Right atrium auricular region (tissue), 2 donors: Measurements from ENCODE around the gene IL21R. TPM values are rescaled to one million over a fixed set of nuclear protein-coding genes. Genes with fewer than 3 reads are reported as not detected.
A peak's percentile ranks its signal among the peaks of the same experiment; 100 is the strongest.

Experiments used
- DNase-seq: peaks from one replicate; pipeline ENCODE4 v3.0.0-alpha.2; 2019; ENCODE audit warnings: low spot score
- H3K27ac ChIP-seq, 2 donors: fragments of 200-600 bp; sonication (generic); 1 replicate in 1 of 2; 2 replicates in 1 of 2; pipeline ENCODE4 v1.5.1; 2016 to 2019
- H3K27me3 ChIP-seq, 2 donors: fragments of 200-600 bp; sonication (generic); one replicate each; pipeline versions ENCODE4 v1.5.1 to v1.6.0; 2017 to 2019
- H3K36me3 ChIP-seq: fragments of 200-600 bp; sonication (generic); one replicate; pipeline ENCODE4 v1.5.1; 2016
- H3K4me1 ChIP-seq, 2 donors: fragments of 200-600 bp; sonication (generic); one replicate each; pipeline versions ENCODE4 v1.5.1 to v1.6.0; 2017 to 2019
- H3K4me3 ChIP-seq, 2 donors: fragments of 200-600 bp; sonication (generic); 1 replicate in 1 of 2; 2 replicates in 1 of 2; pipeline ENCODE4 v1.5.1; 2017 to 2019; ENCODE audit warnings: mild to moderate bottlenecking in 1 of 2, moderate library complexity in 1 of 2
- H3K9me3 ChIP-seq, 2 donors: fragments of 200-600 bp; sonication (generic); one replicate each; pipeline ENCODE4 v1.5.1; 2019
- total RNA-seq, 2 donors: library from RNA; depleted of rRNA; stranded (reverse); fragments of >200 nt; gene quantifications; one replicate each; pipeline ENCODE4 v1.1.0, GENCODE V29; 2016
- TF ChIP-seq, protein P1 (sequence below), 2 donors: fragments of 200-600 bp; sonication (generic); IDR thresholded peaks; one replicate each; pipeline ENCODE4 v1.5.1; 2019; ENCODE audit warnings: antibody characterized with exemption in 2 of 2

The IL21R gene
- total RNA-seq, 2 donors from 2014 or later: 0.07 to 1.3 TPM

DNA sequence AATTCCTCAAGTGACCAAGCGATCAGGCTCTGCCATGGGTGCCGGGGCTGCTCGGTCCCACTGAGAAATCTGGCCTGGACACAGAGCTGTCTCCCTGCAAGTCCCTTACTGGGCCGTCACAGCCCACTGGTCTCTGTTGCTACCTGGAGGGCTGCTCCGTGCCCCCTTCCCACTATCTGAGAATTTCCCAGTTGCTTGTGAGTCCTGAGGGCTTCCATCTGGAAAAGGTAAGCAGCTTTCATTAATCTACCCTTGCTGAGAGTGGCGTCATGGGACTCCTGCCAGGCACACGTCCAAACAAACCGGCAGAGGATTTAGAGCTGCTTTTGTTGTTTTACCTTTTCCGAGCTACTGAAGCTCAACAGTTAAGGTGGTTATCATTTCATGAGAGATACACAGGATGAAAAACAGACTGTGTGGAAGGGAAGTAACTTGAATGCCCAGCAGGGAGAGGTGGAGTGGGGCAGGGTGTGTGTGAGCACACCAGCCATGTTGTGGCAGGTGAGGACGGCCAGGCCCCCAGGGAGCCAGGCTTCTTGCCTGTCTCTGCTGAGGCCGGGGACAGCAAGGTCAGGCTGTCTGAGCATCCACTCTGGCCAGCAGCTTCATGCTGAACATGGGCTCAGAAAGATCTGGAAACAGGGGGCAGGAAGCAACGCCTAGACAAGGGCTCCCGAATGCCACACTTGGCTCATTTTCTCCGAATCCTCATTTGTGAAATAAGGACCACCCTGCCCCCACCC lies 97.1 kb downstream of the IL21R start:
- no peak for DNase-seq
- H3K27me3 ChIP-seq: no peaks in the 10 kb centered on the region
- peak overlapping the region; percentile 25 to 68 for H3K27ac ChIP-seq
- peaks cover 100% of the 10 kb centered on the region for H3K36me3 ChIP-seq
- TF ChIP-seq, protein P1, sequence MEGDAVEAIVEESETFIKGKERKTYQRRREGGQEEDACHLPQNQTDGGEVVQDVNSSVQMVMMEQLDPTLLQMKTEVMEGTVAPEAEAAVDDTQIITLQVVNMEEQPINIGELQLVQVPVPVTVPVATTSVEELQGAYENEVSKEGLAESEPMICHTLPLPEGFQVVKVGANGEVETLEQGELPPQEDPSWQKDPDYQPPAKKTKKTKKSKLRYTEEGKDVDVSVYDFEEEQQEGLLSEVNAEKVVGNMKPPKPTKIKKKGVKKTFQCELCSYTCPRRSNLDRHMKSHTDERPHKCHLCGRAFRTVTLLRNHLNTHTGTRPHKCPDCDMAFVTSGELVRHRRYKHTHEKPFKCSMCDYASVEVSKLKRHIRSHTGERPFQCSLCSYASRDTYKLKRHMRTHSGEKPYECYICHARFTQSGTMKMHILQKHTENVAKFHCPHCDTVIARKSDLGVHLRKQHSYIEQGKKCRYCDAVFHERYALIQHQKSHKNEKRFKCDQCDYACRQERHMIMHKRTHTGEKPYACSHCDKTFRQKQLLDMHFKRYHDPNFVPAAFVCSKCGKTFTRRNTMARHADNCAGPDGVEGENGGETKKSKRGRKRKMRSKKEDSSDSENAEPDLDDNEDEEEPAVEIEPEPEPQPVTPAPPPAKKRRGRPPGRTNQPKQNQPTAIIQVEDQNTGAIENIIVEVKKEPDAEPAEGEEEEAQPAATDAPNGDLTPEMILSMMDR (IDR thresholded peaks at IDR 0.05): no peak
- H3K4me3 ChIP-seq: no peak overlapping the region
- peaks cover 0 to 2% of the 10 kb centered on the region in 2 donors for H3K4me1 ChIP-seq
- H3K9me3 ChIP-seq: no peaks in the 10 kb centered on the region

DNA sequence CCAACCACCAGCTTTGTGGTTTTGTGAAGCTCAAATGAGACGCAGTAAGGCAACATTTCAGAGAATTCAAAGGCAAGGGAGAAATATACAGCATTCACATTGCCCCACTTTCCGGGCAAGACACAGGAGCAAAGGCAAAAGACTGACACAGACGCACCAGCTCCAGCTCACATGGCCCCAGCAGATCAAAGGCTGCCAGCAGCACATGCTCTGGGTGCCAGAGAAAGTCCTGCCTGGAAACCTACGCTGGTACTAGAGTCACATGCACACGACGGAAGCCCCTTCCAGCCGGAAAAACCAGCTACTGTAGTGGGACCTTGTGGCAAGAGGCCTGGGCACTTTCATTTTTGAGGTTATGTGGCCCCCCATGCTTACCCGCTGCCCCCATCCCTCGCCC lies 97.7 kb downstream of the IL21R start:
- no peaks in the 10 kb centered on the region for H3K27me3 ChIP-seq
- DNase-seq: no peak
- H3K4me1 ChIP-seq: peaks cover 0 to 2% of the 10 kb centered on the region in 2 donors
- H3K9me3 ChIP-seq: no peaks in the 10 kb centered on the region
- H3K36me3 ChIP-seq: peaks cover 100% of the 10 kb centered on the region
- TF ChIP-seq, protein P1 (IDR thresholded peaks at IDR 0.05): no peak
- H3K27ac ChIP-seq: peak overlapping the region; percentile 25 to 68
- H3K4me3 ChIP-seq: no peak overlapping the region

DNA sequence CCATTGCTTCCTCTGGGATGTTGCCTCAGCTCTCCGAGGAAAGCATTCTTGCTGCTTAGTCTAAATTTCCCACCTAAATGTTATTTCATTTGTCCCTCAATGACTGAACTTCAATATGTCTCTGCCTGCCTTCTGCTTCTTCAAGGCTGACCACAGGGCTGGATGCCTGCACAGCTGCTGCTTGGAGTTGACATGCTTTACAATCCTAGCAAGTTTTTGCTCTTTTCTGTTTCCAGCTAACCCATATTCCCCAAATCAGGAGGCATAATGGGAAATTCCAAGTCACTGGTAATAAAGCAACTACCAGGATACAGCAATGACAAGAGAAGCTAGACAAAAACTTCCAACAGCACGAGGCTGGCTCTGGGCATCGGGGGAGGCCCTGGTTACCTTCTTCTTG lies 98.8 kb downstream of the IL21R start:
- peaks cover 100% of the 10 kb centered on the region for H3K36me3 ChIP-seq
- no peaks in the 10 kb centered on the region for H3K27me3 ChIP-seq
- no peak overlapping the region for H3K4me3 ChIP-seq
- no peaks in the 10 kb centered on the region for H3K9me3 ChIP-seq
- TF ChIP-seq, protein P1 (IDR thresholded peaks at IDR 0.05): no peak
- no peak overlapping the region for H3K27ac ChIP-seq
- H3K4me1 ChIP-seq: peaks cover 0 to 3% of the 10 kb centered on the region in 2 donors
- DNase-seq: no peak

Other genes starting within 250 kb of the IL21R start
- gene KDM8, start 198.6 kb upstream of the IL21R start, total RNA-seq: 1 to 10 TPM; 2.9 to 3.8 TPM
- 10 to 100 TPM; 24.0 to 35.8 TPM for gene NSMCE1, start 133.4 kb upstream of the IL21R start, total RNA-seq
- gene IL4R, start 88.2 kb upstream of the IL21R start, total RNA-seq: 10 to 100 TPM; 11.9 to 35.5 TPM
- gene GTF3C1, start 147.7 kb downstream of the IL21R start, total RNA-seq: 10 to 100 TPM; 64.0 to 77.2 TPM
- gene KATNIP, start 148.0 kb downstream of the IL21R start, total RNA-seq: 10 to 100 TPM; 10.6 to 22.7 TPM